Activated CD8-positive, alpha-beta memory T cell treated with anti-CD3 and anti-CD28 coated beads, Interleukin-2, amount 10 ng/mL, durations not matched to agents 7 days and 5 days (primary cell): ENCODE results near the gene SLC6A13. TPM values are rescaled to one million over a fixed set of nuclear protein-coding genes. Genes with fewer than 3 reads are reported as not detected.

Experiments used
- ATAC-seq: fragments of 150-1000 bp; cut with Tn5 transposase; one replicate; pipeline ENCODE4 v1.10.0; 2021; ENCODE audit warnings: moderate library complexity
- CTCF ChIA-PET: fragments of 350-600 bp; sonication (Branson Sonifier 250); formaldehyde crosslinking; loops from one replicate; lab custom pipeline; 2021; ENCODE audit warnings: antibody characterized with exemption; lab: Charles Lee
- DNase-seq: peaks from one replicate; pipeline ENCODE4 v3.0.0-alpha.2; 2020
- H3K27ac Mint-ChIP-seq: one replicate; pipeline ENCODE4 v1.8.0; 2021; ENCODE audit warnings: mild to moderate bottlenecking, mixed read lengths
- H3K27me3 Mint-ChIP-seq: one replicate; pipeline ENCODE4 v1.8.0; 2021; ENCODE audit warnings: mixed read lengths
- H3K36me3 Mint-ChIP-seq: one replicate; pipeline ENCODE4 v1.8.0; 2021; ENCODE audit warnings: mild to moderate bottlenecking, mixed read lengths
- H3K4me1 Mint-ChIP-seq: one replicate; pipeline ENCODE4 v1.8.0; 2021; ENCODE audit warnings: mixed read lengths
- H3K4me3 Mint-ChIP-seq: one replicate; pipeline ENCODE4 v1.8.0; 2021; ENCODE audit warnings: mild to moderate bottlenecking, moderate library complexity, mixed read lengths
- H3K9me3 Mint-ChIP-seq: one replicate; pipeline ENCODE4 v1.8.0; 2022; ENCODE audit warnings: low read depth, mixed read lengths
- total RNA-seq, 2 experiments: library from RNA; stranded (reverse); gene quantifications; one replicate each; pipeline ENCODE4 v1.2.3, GENCODE V29; 2021

Gene SLC6A13
- total RNA-seq, 2 experiments from 2014 or later, result 0.35 TPM

- DNase-seq (no peak), ATAC-seq (no peak)
- CTCF ChIA-PET, result no interaction called here
- Mint-ChIP-seq H3K36me3 (peaks cover 40% of the 10 kb centered on the region), H3K27me3 (no peaks in the 10 kb centered on the region), H3K4me1 (peaks cover 13% of the 10 kb centered on the region), H3K9me3 (no peaks in the 10 kb centered on the region), H3K4me3 (no peak overlapping the region), H3K27ac (no peak overlapping the region)
Observed at GRCh38 chr12:278046-278445, 15.4 kb upstream of the SLC6A13 start.

GRCh38 chr12:275812-276211, 13.2 kb upstream of the SLC6A13 start:
- Mint-ChIP-seq H3K27me3 (no peaks in the 10 kb centered on the region), H3K4me3 (no peak overlapping the region), H3K27ac (no peak overlapping the region), H3K4me1 (peaks cover 19% of the 10 kb centered on the region), H3K36me3 (peaks cover 31% of the 10 kb centered on the region), H3K9me3 (no peaks in the 10 kb centered on the region)
- ATAC-seq (no peak), DNase-seq (no peak)
- CTCF ChIA-PET, result no interaction called here

GRCh38 chr12:273382-273781, 10.7 kb upstream of the SLC6A13 start:
- H3K36me3 Mint-ChIP-seq, result peaks cover 14% of the 10 kb centered on the region
- CTCF ChIA-PET, result no interaction called here
- no peak overlapping the region for H3K27ac Mint-ChIP-seq
- no peaks in the 10 kb centered on the region for H3K9me3 Mint-ChIP-seq
- ATAC-seq (peak; percentile 71), DNase-seq (peak; percentile 45)
- H3K4me3 Mint-ChIP-seq, result no peak overlapping the region
- peaks cover 19% of the 10 kb centered on the region for H3K4me1 Mint-ChIP-seq
- no peaks in the 10 kb centered on the region for H3K27me3 Mint-ChIP-seq

GRCh38 chr12:272942-273341, 10.3 kb upstream of the SLC6A13 start:
- H3K4me3 Mint-ChIP-seq, result no peak overlapping the region
- peaks cover 10% of the 10 kb centered on the region for H3K36me3 Mint-ChIP-seq
- peak; percentile 27 for ATAC-seq
- peaks cover 19% of the 10 kb centered on the region for H3K4me1 Mint-ChIP-seq
- H3K27me3 Mint-ChIP-seq, result no peaks in the 10 kb centered on the region
- H3K27ac Mint-ChIP-seq, result no peak overlapping the region
- no peak for DNase-seq
- CTCF ChIA-PET, result no interaction called here
- no peaks in the 10 kb centered on the region for H3K9me3 Mint-ChIP-seq

DNA sequence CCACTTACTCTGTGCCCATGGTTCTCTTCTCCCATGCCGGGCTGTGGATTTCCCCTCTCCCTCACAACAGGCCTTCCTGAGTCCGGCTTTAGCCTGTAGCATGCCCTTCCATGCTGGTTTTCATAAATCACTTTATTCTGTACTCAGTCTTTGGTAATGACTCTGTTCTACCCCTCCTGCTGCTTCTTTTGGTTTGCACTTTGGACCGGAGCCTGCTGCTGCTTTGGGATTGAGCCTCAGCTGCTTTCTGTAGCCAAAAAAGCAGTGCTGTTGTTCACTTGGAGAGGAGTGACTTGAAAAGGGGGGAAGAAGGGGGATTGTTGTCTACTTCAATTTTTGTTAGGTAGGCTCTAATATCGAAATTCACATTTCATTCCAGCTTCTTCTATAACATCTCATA, 8.5 kb upstream of the SLC6A13 start:
- DNase-seq (no peak), ATAC-seq (no peak)
- CTCF ChIA-PET, result interaction anchor here (1.1 kb wide), 1 partner anchor 15 kb away, joined by 3 read pairs; no protein-coding TSS in a partner anchor
- Mint-ChIP-seq H3K27ac (no peak overlapping the region), H3K36me3 (peaks cover 4% of the 10 kb centered on the region), H3K4me3 (no peak overlapping the region), H3K4me1 (peaks cover 19% of the 10 kb centered on the region), H3K27me3 (peaks cover 2% of the 10 kb centered on the region), H3K9me3 (no peaks in the 10 kb centered on the region)

- CTCF ChIA-PET, result interaction anchor here (0.5 kb wide), 1 partner anchor 189 kb away, joined by 4 read pairs; no protein-coding TSS in a partner anchor
- no peak for ATAC-seq
- Mint-ChIP-seq H3K4me3 (no peak overlapping the region), H3K36me3 (peaks cover 5% of the 10 kb centered on the region), H3K27me3 (peaks cover 2% of the 10 kb centered on the region), H3K4me1 (peaks cover 24% of the 10 kb centered on the region), H3K9me3 (no peaks in the 10 kb centered on the region), H3K27ac (no peak overlapping the region)
- no peak for DNase-seq
Observed at GRCh38 chr12:269191-269590, 6.6 kb upstream of the SLC6A13 start.

GRCh38 chr12:268483-268840, 5.8 kb upstream of the SLC6A13 start:
- Mint-ChIP-seq H3K27ac (no peak overlapping the region), H3K9me3 (no peaks in the 10 kb centered on the region), H3K36me3 (peaks cover 7% of the 10 kb centered on the region), H3K4me3 (no peak overlapping the region), H3K27me3 (peaks cover 2% of the 10 kb centered on the region), H3K4me1 (peaks cover 18% of the 10 kb centered on the region)
- DNase-seq (no peak), ATAC-seq (no peak)
- CTCF ChIA-PET, result no interaction called here

GRCh38 chr12:267581-268482, 5.2 kb upstream of the SLC6A13 start:
- DNase-seq, result no peak
- Mint-ChIP-seq H3K9me3 (no peaks in the 10 kb centered on the region), H3K27ac (no peak overlapping the region), H3K36me3 (peaks cover 7% of the 10 kb centered on the region), H3K4me1 (peaks cover 12% of the 10 kb centered on the region), H3K27me3 (peaks cover 2% of the 10 kb centered on the region), H3K4me3 (no peak overlapping the region)
- CTCF ChIA-PET, result no interaction called here
- ATAC-seq, result no peak

DNA sequence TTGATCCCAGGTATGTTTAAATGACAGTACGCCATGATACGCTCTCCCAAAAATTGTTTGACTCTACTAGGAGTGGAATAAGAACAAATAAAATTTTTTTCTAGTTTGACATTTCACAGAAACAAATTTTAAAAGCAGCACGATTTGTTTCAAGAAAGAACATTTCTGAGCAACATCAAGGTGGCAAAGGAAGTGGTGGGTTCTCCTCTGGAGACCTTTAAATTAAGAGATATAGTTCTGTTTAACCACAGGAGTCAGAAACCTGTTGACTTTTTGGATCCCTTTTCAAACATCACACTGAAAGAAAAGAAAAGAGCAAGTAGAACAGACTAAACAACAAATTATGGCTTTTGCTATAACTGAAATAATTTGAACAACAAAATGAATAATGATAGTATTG, 2.5 kb upstream of the SLC6A13 start:
- peaks cover 8% of the 10 kb centered on the region for H3K4me1 Mint-ChIP-seq
- no peak overlapping the region for H3K27ac Mint-ChIP-seq
- peaks cover 3% of the 10 kb centered on the region for H3K36me3 Mint-ChIP-seq
- CTCF ChIA-PET, result no interaction called here
- no peak overlapping the region for H3K4me3 Mint-ChIP-seq
- DNase-seq, result no peak
- H3K27me3 Mint-ChIP-seq, result peaks cover 8% of the 10 kb centered on the region
- no peak for ATAC-seq
- H3K9me3 Mint-ChIP-seq, result no peaks in the 10 kb centered on the region

DNA sequence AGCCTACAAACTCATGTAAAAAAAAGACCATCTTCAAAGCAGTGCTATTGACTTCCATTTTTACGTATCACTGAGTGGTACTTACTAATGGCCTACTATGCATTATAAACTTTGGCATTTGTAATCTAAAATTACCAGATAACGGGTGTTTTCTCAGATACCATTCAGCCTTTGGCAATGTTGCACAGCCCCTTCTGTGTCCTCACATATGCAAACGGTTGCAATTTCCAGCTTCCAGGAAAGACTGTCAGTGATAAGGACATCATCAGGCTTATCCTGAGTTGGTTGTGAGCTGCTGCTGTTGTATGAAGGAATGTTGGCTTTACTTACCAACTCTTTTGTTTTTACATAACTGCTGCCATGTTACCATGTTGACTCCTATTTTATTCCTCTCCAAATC, 1.6 kb upstream of the SLC6A13 start:
- Mint-ChIP-seq H3K4me1 (peaks cover 8% of the 10 kb centered on the region), H3K27me3 (peaks cover 14% of the 10 kb centered on the region), H3K4me3 (no peak overlapping the region), H3K27ac (no peak overlapping the region), H3K9me3 (no peaks in the 10 kb centered on the region), H3K36me3 (peaks cover 3% of the 10 kb centered on the region)
- CTCF ChIA-PET, result no interaction called here
- no peak for ATAC-seq
- DNase-seq, result no peak

GRCh38 chr12:263574-263973, 938 bp upstream of the SLC6A13 start:
- peaks cover 8% of the 10 kb centered on the region for H3K4me1 Mint-ChIP-seq
- no peak overlapping the region for H3K4me3 Mint-ChIP-seq
- H3K27ac Mint-ChIP-seq, result no peak overlapping the region
- peaks cover 3% of the 10 kb centered on the region for H3K36me3 Mint-ChIP-seq
- H3K27me3 Mint-ChIP-seq, result peaks cover 15% of the 10 kb centered on the region
- no peaks in the 10 kb centered on the region for H3K9me3 Mint-ChIP-seq
- DNase-seq (no peak), ATAC-seq (no peak)
- CTCF ChIA-PET, result no interaction called here

- Mint-ChIP-seq H3K4me3 (no peak overlapping the region), H3K27ac (no peak overlapping the region), H3K36me3 (peaks cover 3% of the 10 kb centered on the region), H3K27me3 (peaks cover 21% of the 10 kb centered on the region), H3K4me1 (peaks cover 8% of the 10 kb centered on the region), H3K9me3 (no peaks in the 10 kb centered on the region)
- CTCF ChIA-PET, result no interaction called here
- DNase-seq, result no peak
- no peak for ATAC-seq
Observed at GRCh38 chr12:262113-262512, 523 bp downstream of the SLC6A13 start.

DNA sequence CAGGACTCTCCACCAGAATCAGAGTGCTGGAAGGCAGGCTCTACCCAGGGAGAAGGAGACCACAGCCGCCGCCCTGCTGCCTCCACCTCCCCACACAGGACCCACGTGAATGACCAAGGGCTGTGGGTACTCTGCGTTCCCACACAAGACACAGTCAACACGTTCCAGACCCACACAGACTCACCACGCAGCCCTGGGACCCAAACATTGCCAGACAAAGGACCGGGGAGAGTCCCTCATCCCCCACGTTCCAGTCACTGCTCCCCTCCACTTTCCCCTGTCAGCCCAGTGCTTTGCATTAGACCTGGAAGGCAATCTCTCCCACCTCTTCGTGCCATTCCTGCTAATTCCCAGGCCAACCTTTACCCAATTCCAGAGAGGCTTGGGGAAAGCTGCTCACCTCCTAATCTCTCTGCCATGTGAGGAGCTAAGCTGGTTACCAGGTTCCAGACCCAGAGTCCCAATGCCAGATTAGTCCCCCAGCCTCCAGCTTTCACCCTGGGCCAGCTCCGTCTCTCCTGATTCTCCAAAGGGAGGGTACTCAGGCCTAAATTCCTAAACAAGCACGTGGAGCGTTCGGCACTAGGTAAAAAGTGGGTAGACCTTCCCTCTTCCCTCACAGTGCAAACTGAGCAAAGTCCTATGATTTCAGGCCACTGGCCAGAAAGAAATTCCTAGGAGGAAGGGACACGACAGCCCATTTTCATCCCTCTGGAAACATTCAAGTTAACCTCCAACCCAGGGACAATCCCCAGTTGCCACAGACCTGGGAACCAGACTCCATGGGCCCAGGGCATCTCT, 4.9 kb downstream of the SLC6A13 start:
- Mint-ChIP-seq H3K27me3 (peaks cover 34% of the 10 kb centered on the region), H3K36me3 (no peaks in the 10 kb centered on the region), H3K4me1 (no peaks in the 10 kb centered on the region), H3K27ac (no peak overlapping the region), H3K9me3 (no peaks in the 10 kb centered on the region), H3K4me3 (no peak overlapping the region)
- DNase-seq (no peak), ATAC-seq (no peak)
- CTCF ChIA-PET, result no interaction called here

DNA sequence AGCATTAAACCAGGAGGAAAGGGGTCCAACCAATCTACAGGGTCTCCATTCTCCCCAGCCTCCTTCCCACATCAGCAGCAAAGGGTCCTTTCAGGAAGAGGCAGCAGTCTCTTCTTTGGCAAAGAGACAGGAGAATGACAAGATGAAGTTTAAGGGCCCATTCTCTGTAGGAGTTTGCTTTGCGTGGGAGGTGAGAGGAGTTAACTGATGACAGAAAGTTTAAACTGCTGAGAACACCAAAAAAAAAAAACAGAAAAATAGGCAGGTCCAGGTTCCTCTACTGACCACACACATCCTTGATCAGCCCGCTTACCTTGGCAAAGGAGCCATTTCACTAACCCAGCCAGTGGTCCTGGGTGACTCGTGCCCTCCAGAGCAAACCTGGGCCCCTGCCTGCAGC, 5.7 kb downstream of the SLC6A13 start:
- H3K27ac Mint-ChIP-seq, result no peak overlapping the region
- H3K4me3 Mint-ChIP-seq, result no peak overlapping the region
- CTCF ChIA-PET, result no interaction called here
- H3K9me3 Mint-ChIP-seq, result no peaks in the 10 kb centered on the region
- H3K4me1 Mint-ChIP-seq, result no peaks in the 10 kb centered on the region
- no peaks in the 10 kb centered on the region for H3K36me3 Mint-ChIP-seq
- ATAC-seq (no peak), DNase-seq (no peak)
- H3K27me3 Mint-ChIP-seq, result peaks cover 34% of the 10 kb centered on the region
